ENCODE measurements around the gene DMPK.

Gene DMPK

DNA sequence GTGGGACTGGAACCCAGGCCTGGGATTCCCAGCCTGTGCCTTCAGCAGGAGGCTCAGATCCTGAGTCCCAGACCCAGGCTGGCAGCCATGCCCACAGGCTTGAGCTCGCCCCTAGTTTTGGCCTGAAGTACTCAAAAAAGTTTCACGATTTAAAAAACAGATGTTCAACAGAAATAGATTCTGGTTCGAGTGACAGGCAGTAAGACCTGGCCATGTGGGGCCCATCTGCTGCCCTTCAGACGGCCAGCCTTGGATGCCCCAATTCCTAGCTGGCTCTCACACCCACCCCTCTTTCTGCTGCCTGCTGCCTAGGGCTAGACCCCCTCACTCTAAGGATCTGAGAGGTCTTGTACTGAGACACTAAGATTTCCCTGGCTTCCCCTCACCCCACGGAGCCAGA lies 2.8 kb upstream of the DMPK start:
- DNase-seq, result no peak

DNA sequence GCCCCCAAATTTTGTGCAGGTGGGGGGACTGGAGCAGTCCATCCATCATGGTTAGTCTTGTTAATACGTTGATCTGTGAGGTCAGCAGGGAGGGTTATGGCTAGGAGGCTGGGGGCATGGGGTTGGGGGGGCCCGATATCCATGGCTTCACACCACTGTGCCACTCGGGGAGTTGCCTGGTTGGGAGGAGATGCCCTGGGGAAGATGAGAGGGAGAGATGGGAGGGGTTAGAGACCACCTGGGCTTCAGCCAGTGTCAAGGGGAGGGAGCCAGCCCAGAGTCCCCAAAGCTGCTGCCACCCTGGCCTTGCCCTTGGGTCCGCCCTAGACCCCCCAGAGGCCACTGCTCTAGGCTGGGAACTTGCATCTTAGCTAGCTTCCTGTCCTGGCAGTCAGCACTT lies 1.8 kb upstream of the DMPK start:
- DNase-seq, result no peak

DNA sequence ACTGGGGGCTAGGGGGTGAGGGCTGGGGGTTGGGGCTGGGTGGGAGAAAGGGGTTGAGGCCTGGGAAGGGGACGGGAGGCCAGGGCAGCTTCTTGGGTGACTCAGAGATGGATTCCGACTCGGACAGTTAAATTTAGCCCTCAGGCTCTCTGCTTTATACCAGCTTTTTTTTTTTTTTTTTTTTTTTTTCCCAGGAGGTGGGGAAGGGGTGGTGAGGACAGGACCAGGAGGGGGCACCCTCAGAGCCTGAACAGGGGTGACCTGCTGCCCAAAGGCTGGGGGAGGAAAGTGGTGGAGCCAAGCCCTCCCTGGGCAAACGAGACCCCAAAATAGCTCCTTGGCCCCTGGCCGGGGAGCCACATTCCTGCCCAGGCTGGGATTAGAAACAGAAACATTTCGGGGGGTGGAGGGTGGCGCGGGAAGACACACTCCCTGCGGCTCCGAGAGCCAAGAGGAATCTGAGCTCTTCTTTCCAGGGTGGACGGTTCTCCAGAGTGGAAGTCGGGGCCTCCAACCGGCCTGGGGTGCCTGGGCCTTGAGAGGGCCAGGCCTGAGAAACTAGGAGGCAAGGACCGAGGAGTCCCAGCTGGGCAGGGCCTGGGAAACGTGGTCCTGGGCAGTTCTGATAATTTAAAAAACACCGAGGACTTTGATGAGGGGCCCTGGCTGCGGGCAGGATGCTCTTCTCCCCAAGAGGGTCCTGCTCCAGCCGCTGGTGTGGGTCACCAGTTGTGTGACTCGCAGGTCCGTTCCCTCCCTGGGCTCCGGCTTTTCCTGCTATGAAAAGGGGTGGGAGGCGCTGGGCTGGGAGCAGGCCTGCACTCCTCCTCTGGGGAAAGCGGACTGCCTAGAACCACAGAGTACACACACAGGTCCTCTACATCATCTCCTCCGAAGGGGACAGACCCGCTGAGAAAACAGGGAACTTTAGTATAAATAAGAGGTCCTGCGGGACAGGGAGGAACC lies 813 bp upstream of the DMPK start:
- no peak for DNase-seq

DNA sequence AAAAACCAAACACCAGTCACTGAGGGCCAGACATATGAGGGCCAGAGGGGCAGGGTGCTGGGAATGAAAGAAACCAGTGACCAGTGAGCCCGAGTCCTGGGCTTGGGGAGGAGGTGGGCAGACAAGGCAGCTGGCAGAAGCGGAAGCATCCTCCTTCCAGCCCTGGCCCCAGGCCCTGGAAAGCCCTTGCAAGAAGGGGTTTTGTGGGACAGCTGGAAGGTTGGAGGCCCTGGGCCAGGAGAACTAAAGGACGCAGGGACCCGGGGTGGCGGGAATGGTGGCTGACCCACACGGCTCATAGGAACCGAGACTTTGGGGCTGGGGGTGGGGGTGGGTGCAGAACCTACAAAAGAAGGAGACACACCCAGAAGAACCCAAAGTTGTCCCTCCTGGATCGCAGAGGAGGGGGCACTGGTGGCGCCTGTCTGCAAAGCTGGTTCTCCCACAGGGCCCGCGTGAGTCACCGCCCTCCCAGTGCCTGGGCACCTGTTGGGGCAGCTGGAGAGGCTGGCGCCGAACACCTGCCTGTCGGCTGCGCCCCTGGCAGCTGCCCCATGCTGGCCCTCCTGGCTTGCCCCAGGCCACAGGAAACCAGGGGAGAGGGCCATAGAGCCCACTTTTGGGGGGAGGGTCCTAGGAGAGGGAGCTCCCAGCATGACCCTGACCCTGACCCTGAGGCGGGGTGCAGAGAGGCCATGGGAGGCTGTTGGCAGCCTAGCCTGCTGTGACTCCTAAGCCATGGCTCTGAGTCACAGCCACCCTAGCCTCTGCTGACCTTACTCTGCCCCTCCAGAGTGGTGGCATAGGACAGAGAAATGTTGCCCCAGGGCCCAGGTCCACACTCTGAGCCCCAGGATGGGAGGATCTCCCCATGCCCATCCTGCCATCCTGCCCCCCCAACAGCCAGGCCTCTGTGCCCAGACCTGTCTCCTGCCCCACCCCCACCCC lies 802 bp downstream of the DMPK start:
- peak; percentile 74 for DNase-seq

DNA sequence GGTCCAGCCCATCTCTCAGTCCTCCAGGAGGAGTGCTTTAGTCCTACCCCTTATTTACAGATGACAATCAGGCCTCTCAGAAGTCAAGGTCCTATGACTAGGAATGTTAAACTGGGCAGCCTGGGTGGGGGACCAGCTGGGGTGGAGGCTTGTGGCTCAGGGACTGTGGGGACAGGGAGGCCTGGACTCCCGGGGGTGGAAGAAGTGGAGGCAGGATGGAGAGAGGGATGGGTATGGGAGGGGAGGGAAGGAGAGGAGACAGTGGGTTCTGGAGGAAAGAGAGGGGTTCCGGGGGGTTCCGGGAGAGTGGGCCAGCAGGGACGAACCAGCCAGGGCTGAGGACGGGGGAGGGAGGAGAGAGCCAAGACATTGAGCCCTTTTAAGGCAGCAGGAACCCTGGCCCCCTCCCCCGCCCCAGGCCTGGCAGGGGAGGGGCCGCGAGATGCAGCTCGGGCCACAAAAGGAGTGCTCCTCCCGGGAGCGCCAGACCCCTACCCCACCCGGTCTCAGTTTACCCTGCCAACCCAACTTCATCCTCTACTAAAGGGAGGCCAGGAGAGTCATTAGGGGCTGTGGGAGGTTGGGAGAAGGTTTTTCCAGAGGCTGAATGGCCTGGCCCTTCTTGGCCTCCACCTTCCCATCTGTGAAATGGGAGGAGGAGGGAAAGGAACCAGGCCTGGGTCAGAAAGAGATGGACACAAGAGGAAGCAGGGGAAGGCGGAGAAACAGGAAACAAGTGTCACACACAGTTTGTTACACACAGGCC lies 1.7 kb downstream of the DMPK start:
- no peak for DNase-seq

DNA sequence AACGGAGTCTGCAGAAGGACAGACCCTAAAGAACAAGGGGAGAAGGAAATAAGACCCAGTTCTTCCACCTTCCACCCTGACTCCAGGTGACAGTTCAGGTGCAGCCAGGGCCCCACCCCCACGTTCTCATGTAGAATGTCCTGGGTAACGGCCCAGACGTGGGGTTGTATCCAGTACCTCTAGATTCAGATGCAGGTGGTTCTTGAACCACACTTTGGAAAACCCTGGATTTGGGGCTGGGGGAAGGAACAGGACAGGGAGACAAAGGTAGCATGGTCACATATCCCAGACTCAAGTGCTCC lies 2.2 kb downstream of the DMPK start:
- peak; percentile 36 for DNase-seq

DNA sequence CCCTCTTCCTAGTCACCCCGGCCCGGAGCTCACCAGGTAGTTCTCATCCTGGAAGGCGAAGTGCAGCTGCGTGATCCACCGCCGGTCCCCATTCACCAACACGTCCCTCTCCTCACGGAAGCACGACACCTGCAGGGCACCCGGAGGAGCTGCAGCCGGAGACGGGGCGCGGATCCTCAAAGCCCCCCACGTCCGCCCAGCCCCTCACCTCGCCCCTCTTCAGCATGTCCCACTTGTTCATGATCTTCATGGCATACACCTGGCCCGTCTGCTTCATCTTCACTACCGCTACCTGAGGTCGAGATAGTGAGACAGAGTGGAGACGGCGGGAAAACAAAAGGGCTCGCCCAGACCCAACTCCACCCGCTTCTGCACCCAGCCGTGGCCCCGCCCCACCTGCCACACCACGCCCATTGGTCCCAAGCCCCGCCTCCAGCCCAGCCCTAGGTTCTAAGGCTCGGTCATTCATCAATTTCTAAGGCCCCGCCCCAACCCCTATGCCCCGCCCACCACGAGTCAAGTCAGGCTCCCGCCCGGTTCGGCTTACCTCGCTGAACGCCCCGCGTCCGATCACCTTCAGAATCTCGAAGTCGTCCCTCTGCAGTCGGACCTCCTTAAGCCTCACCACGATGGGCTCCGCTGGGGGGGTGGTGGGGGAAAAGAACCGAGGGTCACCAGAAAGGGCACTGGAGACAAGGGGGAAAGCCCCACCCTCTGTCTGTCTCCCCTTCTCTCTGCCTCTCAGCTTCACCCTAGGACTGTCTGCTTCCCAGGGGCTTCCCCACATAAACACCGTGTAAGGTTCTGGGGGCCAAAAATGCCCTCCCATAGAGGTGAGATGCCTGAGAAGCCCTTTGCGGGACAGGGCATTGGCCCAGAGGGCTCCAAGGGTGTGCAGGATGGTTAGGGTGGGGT lies 2.8 kb downstream of the DMPK start:
- peak; percentile 92 for DNase-seq

- DNase-seq, result no peak
Measured at GRCh38 chr19:45778010-45778661, 4.2 kb downstream of the DMPK start.

GRCh38 chr19:45777395-45777961 lies 4.8 kb downstream of the DMPK start:
- DNase-seq, result no peak

- no peak for DNase-seq
Measured at GRCh38 chr19:45774765-45775164, 7.5 kb downstream of the DMPK start.

GRCh38 chr19:45773384-45773783 lies 8.9 kb downstream of the DMPK start:
- DNase-seq, result no peak

GRCh38 chr19:45772912-45773311 lies 9.4 kb downstream of the DMPK start:
- DNase-seq, result no peak

- no peak for DNase-seq
Measured at GRCh38 chr19:45772130-45772840, 10.0 kb downstream of the DMPK start.

DNA sequence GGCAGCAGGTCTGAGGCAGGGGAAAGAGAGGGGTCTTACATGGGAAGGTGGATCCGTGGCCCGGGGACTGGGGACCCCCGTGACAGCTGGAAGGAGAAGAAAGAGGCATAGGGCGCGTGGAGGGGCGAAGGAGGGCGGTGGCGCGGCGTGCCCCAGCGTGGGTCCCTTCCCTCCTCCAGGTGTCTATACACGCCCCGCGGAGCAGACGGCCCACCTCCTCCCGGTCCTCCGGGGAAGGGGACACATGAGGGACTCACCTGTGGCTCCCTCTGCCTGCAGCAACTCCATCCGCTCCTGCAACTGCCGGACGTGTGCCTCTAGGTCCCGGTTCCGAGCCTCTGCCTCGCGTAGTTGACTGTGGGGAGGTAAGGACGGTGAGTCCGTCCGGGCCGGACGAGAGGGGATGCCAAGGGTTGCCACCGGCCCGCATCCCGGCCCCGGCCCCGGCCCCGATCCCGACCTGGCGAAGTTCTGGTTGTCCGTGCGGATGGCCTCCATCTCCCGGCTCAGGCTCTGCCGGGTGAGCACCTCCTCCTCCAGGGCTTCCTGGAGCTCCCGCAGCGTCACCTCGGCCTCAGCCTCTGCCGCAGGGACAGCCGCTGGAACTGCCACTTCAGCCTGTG lies 10.9 kb downstream of the DMPK start:
- DNase-seq, result no peak

GRCh38 chr19:45770192-45771101 lies 11.8 kb downstream of the DMPK start:
- peak; percentile 97 for DNase-seq

DNA sequence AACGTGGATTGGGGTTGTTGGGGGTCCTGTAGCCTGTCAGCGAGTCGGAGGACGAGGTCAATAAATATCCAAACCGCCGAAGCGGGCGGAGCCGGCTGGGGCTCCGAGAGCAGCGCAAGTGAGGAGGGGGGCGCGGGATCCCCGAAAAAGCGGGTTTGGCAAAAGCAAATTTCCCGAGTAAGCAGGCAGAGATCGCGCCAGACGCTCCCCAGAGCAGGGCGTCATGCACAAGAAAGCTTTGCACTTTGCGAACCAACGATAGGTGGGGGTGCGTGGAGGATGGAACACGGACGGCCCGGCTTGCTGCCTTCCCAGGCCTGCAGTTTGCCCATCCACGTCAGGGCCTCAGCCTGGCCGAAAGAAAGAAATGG lies 12.5 kb downstream of the DMPK start:
- DNase-seq, result no peak

DNA sequence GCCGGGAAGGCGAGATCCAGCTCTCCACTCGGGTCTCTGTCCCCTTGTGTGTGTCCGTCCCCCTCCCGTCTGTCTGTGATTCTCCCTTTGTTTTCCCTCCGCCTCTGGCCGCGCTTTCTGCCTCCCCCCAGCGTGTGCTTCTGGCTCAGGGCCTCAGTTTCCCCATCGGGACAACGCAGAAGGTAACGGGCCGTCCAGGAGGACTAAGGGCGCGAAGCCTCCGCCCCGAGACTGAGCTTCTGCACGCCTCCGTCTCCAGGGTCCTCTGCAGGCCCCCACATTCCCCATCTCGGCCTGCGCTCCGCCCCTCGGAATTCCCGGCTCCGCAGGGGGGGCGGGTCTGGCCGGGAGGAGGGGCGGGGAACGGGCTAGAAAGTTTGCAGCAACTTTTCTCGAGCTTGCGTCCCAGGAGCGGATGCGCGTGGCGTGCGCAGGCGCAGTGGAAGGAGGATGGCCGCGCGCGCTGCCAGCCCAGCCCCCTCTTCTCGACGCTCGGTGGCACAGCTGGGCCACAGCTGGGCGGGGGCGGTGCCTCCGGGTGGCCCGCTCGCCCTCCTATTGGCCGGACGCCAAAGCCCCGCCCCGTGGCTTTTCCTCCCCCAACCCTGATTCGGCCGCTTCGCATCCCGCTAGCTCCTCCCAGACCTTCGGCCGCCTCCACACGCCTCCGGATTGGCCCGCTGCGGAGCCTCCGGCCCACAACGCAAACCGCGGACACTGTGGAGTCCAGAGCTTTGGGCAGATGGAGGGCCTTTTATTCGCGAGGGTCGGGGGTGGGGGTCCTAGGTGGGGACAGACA lies 13.1 kb downstream of the DMPK start, which contains the start of gene SIX5:
Gene SIX5 (minus strand): TSS at position 269 of the 799 bp plus-strand sequence. CDS start 408 bp downstream, outside the sequence.
- peak; percentile 92 for DNase-seq

DNA sequence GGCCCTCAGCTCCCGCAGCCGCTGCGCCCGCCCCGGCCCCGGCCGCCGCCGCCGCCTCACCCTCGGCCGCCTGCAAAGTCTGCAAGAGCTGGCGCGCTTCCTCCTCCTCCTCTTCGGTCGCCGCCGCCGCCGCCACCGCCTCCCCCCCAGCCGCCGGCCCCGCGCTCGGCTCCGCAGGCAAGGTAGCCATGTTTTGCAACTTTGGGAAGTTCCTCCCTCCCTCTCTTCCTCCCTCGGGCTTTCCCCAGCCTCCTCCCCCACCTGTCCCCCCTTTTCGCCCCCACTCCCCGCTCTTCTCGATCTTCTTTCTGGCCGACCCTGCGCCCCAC lies 13.7 kb downstream of the DMPK start:
- no peak for DNase-seq
